ENCODE data around the gene NECAB2.

DNA sequence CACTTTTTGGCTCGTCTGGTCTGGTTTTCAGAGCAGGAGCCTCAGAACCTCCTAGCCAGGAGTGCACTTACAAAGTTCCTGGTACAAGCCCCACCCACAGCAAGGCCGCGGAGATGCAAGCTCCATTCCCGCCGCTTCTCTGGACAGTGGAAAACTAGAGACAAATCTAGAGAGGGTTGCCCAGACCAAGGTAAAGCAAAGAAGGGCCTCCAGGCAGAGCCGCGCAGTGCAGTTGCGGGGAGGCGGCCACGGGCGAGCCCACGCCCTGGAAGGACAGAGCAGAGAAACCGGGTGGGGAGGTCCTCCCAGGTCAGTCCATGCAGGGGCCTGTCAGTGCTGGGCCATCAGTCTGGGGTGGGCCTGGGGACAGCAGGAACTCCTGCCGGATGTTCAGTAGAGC, 26.0 kb upstream of the NECAB2 start:
- TF ChIP-seq, protein P1, sequence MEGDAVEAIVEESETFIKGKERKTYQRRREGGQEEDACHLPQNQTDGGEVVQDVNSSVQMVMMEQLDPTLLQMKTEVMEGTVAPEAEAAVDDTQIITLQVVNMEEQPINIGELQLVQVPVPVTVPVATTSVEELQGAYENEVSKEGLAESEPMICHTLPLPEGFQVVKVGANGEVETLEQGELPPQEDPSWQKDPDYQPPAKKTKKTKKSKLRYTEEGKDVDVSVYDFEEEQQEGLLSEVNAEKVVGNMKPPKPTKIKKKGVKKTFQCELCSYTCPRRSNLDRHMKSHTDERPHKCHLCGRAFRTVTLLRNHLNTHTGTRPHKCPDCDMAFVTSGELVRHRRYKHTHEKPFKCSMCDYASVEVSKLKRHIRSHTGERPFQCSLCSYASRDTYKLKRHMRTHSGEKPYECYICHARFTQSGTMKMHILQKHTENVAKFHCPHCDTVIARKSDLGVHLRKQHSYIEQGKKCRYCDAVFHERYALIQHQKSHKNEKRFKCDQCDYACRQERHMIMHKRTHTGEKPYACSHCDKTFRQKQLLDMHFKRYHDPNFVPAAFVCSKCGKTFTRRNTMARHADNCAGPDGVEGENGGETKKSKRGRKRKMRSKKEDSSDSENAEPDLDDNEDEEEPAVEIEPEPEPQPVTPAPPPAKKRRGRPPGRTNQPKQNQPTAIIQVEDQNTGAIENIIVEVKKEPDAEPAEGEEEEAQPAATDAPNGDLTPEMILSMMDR (IDR thresholded peaks at IDR 0.05), result no peak
- TF ChIP-seq POLR2AphosphoS5 (IDR thresholded peaks at IDR 0.05) (no peak), POLR2A (IDR thresholded peaks at IDR 0.05) (no peak), EP300 (IDR thresholded peaks at IDR 0.05) (no peak)

Data from stomach (tissue), 4 donors.